NT2/D1 (cell line): ENCODE results near the gene MPPED1.

ENCODE experiments used
- DNase-seq: peaks from one replicate; pipeline ENCODE4 v3.0.0-alpha.2; 2011; ENCODE audit warnings: low read depth, low spot score
- H3K27me3 ChIP-seq: 2 replicates; pipeline ENCODE4 v1.6.0; 2011; ENCODE audit warnings: mild to moderate bottlenecking; ENCODE audit not compliant: insufficient read length, insufficient read depth
- H3K36me3 ChIP-seq: 2 replicates; pipeline ENCODE4 v1.6.1; 2011; ENCODE audit warnings: mild to moderate bottlenecking, low read length, mixed read lengths; ENCODE audit not compliant: insufficient read depth, insufficient read length
- H3K4me1 ChIP-seq: 2 replicates; pipeline ENCODE4 v1.5.1; 2011; ENCODE audit not compliant: insufficient read depth, insufficient read length
- H3K4me3 ChIP-seq: 2 replicates; pipeline ENCODE4 v1.5.1; 2011; ENCODE audit warnings: low read depth; ENCODE audit not compliant: insufficient read length
- H3K9ac ChIP-seq: 2 replicates; pipeline ENCODE4 v1.6.0; 2011; ENCODE audit warnings: low read depth; ENCODE audit not compliant: insufficient read length
- H3K9me3 ChIP-seq: 2 replicates; pipeline ENCODE4 v1.5.1; 2011; ENCODE audit warnings: mild to moderate bottlenecking, low read length; ENCODE audit not compliant: insufficient read depth
- SUZ12 ChIP-seq: IDR thresholded peaks from 2 replicates; pipeline ENCODE4 v1.6.1; 2011; ENCODE audit not compliant: insufficient read length, insufficient read depth; ENCODE audit errors: extremely low read depth
- YY1 ChIP-seq: IDR thresholded peaks from 2 replicates; pipeline ENCODE4 v1.6.1; 2011; ENCODE audit not compliant: insufficient read length, insufficient read depth
- ZNF274 ChIP-seq: IDR thresholded peaks from 2 replicates; pipeline ENCODE4 v1.6.1; 2011; ENCODE audit warnings: mild to moderate bottlenecking, low read depth, low read length

Gene MPPED1

DNA sequence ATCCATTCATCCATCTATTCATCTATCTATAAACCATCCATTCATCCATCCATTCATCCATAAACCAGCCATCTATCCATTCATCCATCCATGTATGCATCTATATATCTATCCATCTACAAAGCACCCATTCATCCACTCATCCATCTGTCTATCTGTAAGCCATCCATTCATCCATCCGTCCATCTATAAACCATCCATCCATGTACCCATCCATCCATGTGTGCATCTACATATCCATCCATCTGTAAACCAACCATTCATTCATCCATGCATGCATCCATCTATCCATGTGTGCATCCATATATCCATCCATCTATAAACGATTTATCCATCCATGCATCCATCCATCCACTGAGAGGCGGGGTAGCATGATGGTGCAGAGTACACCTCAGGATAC is 58.4 kb downstream of the MPPED1 start:
- Histone ChIP-seq H3K9me3 (no peaks in the 10 kb centered on the region), H3K9ac (no peak overlapping the region), H3K36me3 (no peaks in the 10 kb centered on the region), H3K4me1 (peaks cover 3% of the 10 kb centered on the region), H3K27me3 (no peaks in the 10 kb centered on the region), H3K4me3 (no peak overlapping the region)
- TF ChIP-seq YY1 (no peak), ZNF274 (no peak), SUZ12 (no peak)
- no peak for DNase-seq

- peaks cover 3% of the 10 kb centered on the region for H3K4me1 ChIP-seq
- no peak for DNase-seq
- H3K9me3 ChIP-seq, result no peaks in the 10 kb centered on the region
- H3K4me3 ChIP-seq, result no peak overlapping the region
- TF ChIP-seq SUZ12, result no peak
- no peak for TF ChIP-seq ZNF274
- no peak for TF ChIP-seq YY1
- no peaks in the 10 kb centered on the region for H3K36me3 ChIP-seq
- no peak overlapping the region for H3K9ac ChIP-seq
- no peaks in the 10 kb centered on the region for H3K27me3 ChIP-seq
These were observed 59.2 kb downstream of the MPPED1 start for GRCh38 chr22:43470941-43471585.

- TF ChIP-seq YY1 (no peak), SUZ12 (no peak), ZNF274 (no peak)
- Histone ChIP-seq H3K9me3 (no peaks in the 10 kb centered on the region), H3K36me3 (no peaks in the 10 kb centered on the region), H3K9ac (no peak overlapping the region), H3K27me3 (no peaks in the 10 kb centered on the region), H3K4me3 (no peak overlapping the region), H3K4me1 (peaks cover 3% of the 10 kb centered on the region)
- no peak for DNase-seq
These were observed 59.9 kb downstream of the MPPED1 start for GRCh38 chr22:43471606-43472135.

- H3K4me1 ChIP-seq, result peaks cover 3% of the 10 kb centered on the region
- DNase-seq, result no peak
- no peak overlapping the region for H3K9ac ChIP-seq
- no peaks in the 10 kb centered on the region for H3K27me3 ChIP-seq
- H3K4me3 ChIP-seq, result no peak overlapping the region
- no peak for TF ChIP-seq SUZ12
- TF ChIP-seq YY1, result no peak
- no peak for TF ChIP-seq ZNF274
- H3K9me3 ChIP-seq, result no peaks in the 10 kb centered on the region
- no peaks in the 10 kb centered on the region for H3K36me3 ChIP-seq
These were observed 61.2 kb downstream of the MPPED1 start for GRCh38 chr22:43473031-43473430.

DNA sequence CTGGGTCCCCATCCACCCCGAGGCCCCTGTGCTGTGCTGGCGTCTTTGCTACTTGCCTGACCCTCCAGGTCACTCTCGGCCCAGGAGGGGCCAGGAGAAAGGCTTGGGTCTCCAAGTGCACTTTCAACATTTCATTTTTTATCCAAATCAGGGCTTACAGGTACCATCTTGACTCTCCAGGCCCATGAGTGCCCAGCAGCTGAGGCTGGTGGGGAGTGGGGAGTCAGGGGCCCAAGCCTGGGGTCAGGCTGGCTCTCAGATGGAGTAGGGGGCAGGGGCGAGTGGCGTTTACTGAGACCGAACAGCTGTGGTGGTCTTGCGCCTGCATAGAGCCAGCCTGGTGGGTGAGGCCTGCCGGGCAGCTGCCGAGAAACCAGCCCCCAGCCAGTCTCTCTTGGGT is 61.6 kb downstream of the MPPED1 start:
- DNase-seq, result no peak
- no peak overlapping the region for H3K9ac ChIP-seq
- H3K36me3 ChIP-seq, result no peaks in the 10 kb centered on the region
- H3K4me3 ChIP-seq, result no peak overlapping the region
- H3K4me1 ChIP-seq, result peaks cover 3% of the 10 kb centered on the region
- TF ChIP-seq SUZ12, result no peak
- no peak for TF ChIP-seq YY1
- no peak for TF ChIP-seq ZNF274
- H3K27me3 ChIP-seq, result no peaks in the 10 kb centered on the region
- H3K9me3 ChIP-seq, result no peaks in the 10 kb centered on the region

- H3K36me3 ChIP-seq, result no peaks in the 10 kb centered on the region
- no peaks in the 10 kb centered on the region for H3K27me3 ChIP-seq
- no peak overlapping the region for H3K4me3 ChIP-seq
- no peaks in the 10 kb centered on the region for H3K9me3 ChIP-seq
- peaks cover 3% of the 10 kb centered on the region for H3K4me1 ChIP-seq
- no peak overlapping the region for H3K9ac ChIP-seq
- no peak for DNase-seq
- TF ChIP-seq SUZ12 (no peak), YY1 (no peak), ZNF274 (no peak)
These were observed 62.6 kb downstream of the MPPED1 start for GRCh38 chr22:43474161-43475101.

- Histone ChIP-seq H3K27me3 (no peaks in the 10 kb centered on the region), H3K4me3 (no peak overlapping the region), H3K9me3 (no peaks in the 10 kb centered on the region), H3K4me1 (peaks cover 3% of the 10 kb centered on the region), H3K36me3 (no peaks in the 10 kb centered on the region), H3K9ac (no peak overlapping the region)
- no peak for DNase-seq
- TF ChIP-seq ZNF274, result no peak
- TF ChIP-seq YY1, result no peak
- TF ChIP-seq SUZ12, result no peak
These were observed 63.8 kb downstream of the MPPED1 start for GRCh38 chr22:43475549-43476076.
